MCF 10A (cell line): ENCODE results near the gene SOX6. TPM values are rescaled to one million over a fixed set of nuclear protein-coding genes. Genes with fewer than 3 reads are reported as not detected.

Experiments
- BruUV-seq: library from RNA; stranded (reverse); fragments of 400-500 nt; replicated peaks from 2 replicates; lab custom pipeline; 2021; lab: Mats Ljungman, UMichigan
- CTCF ChIA-PET: fragments of 300-600 bp; sonication (Branson Sonifier 250); formaldehyde crosslinking; extraction: SDS; loops from one replicate; lab custom pipeline; 2021; ENCODE audit warnings: antibody characterized with exemption, inconsistent platforms; lab: Yijun Ruan, JAX
- POLR2A ChIA-PET: fragments of 300-600, 350-650 bp; sonication (Branson Sonifier 250); formaldehyde crosslinking; extraction: SDS; loops from one replicate; lab custom pipeline; 2020; ENCODE audit warnings: antibody characterized with exemption, inconsistent platforms; lab: Yijun Ruan, JAX
- DNase-seq: peaks from one replicate; pipeline ENCODE4 v3.0.0-alpha.2; 2018; ENCODE audit not compliant: unreplicated experiment
- H3K27ac Mint-ChIP-seq: one replicate; pipeline ENCODE4 v1.8.0; 2022; ENCODE audit warnings: mild to moderate bottlenecking, low read depth, mixed read lengths; ENCODE audit not compliant: unreplicated experiment
- H3K27me3 Mint-ChIP-seq: one replicate; pipeline ENCODE4 v1.8.0; 2022; ENCODE audit warnings: mixed read lengths; ENCODE audit not compliant: insufficient read depth, unreplicated experiment
- H3K36me3 Mint-ChIP-seq: one replicate; pipeline ENCODE4 v1.8.0; 2022; ENCODE audit warnings: mild to moderate bottlenecking, moderate library complexity, mixed read lengths; ENCODE audit not compliant: insufficient read depth, unreplicated experiment
- H3K4me1 Mint-ChIP-seq: one replicate; pipeline ENCODE4 v1.8.0; 2022; ENCODE audit warnings: mixed read lengths; ENCODE audit not compliant: insufficient read depth, unreplicated experiment
- H3K4me3 Mint-ChIP-seq: one replicate; pipeline ENCODE4 v1.8.0; 2022; ENCODE audit warnings: mild to moderate bottlenecking, moderate library complexity, mixed read lengths; ENCODE audit not compliant: unreplicated experiment
- H3K9me3 Mint-ChIP-seq: one replicate; pipeline ENCODE4 v1.8.0; 2022; ENCODE audit warnings: mixed read lengths; ENCODE audit not compliant: unreplicated experiment
- intact Hi-C: fragments of 100-400 bp; cut with micrococcal nuclease; formaldehyde crosslinking; loops from 2 replicates; pipeline ENCODE4 v1.14.1; 2022
- total RNA-seq: library from RNA; stranded (reverse); gene quantifications from 2 replicates; pipeline ENCODE4 v1.2.3, GENCODE V29; 2022
- TF ChIP-seq, protein P1 (sequence below): fragments of 200-600 bp; IDR thresholded peaks from one replicate; pipeline ENCODE4 v1.8.0; 2022; ENCODE audit warnings: antibody characterized with exemption, mild to moderate bottlenecking; ENCODE audit not compliant: unreplicated experiment

Gene SOX6
- total RNA-seq, 1 experiment from 2014 or later, result 6.4 TPM

DNA sequence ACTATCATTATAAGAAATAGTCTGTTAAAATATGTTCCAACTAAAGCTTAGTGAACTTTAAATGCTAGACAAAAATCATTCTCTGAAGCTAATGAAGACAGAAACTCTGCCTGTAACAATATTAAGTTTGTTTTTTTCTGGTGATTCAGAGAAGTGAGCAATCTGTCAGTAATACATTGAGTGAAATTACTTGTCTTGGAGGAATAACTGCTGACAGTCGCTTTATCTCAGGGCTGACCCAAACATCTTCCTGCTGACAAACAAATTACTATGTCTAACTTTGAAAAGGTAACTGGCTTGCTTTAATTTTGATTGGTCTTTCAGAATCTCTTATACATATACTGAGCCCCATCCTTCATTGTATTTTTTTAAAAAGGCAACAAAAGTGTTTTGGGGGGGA, 264.5 kb downstream of the SOX6 start:
- Mint-ChIP-seq H3K4me1 (peaks cover 5% of the 10 kb centered on the region), H3K36me3 (no peaks in the 10 kb centered on the region), H3K27me3 (no peaks in the 10 kb centered on the region), H3K27ac (no peak overlapping the region), H3K9me3 (no peaks in the 10 kb centered on the region), H3K4me3 (no peak overlapping the region)
- POLR2A ChIA-PET, result interaction anchor here (0.7 to 1.3 kb wide), 4 partner anchors 90 to 514 kb away, joined by 3 to 4 read pairs (median 3); no protein-coding TSS in a partner anchor
- DNase-seq, result no peak
- CTCF ChIA-PET, result interaction anchor here (1.3 kb wide), 1 partner anchor 14 kb away, joined by 3 read pairs; no protein-coding TSS in a partner anchor
- BruUV-seq, result no TSS peak
- intact Hi-C loops, result no loop called here
- TF ChIP-seq, protein P1, sequence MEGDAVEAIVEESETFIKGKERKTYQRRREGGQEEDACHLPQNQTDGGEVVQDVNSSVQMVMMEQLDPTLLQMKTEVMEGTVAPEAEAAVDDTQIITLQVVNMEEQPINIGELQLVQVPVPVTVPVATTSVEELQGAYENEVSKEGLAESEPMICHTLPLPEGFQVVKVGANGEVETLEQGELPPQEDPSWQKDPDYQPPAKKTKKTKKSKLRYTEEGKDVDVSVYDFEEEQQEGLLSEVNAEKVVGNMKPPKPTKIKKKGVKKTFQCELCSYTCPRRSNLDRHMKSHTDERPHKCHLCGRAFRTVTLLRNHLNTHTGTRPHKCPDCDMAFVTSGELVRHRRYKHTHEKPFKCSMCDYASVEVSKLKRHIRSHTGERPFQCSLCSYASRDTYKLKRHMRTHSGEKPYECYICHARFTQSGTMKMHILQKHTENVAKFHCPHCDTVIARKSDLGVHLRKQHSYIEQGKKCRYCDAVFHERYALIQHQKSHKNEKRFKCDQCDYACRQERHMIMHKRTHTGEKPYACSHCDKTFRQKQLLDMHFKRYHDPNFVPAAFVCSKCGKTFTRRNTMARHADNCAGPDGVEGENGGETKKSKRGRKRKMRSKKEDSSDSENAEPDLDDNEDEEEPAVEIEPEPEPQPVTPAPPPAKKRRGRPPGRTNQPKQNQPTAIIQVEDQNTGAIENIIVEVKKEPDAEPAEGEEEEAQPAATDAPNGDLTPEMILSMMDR, result no peak

GRCh38 chr11:16089481-16089880, 266.9 kb downstream of the SOX6 start:
- POLR2A ChIA-PET, result interaction anchor here (1.5 to 1.8 kb wide), 2 partner anchors 8 to 515 kb away, joined by 4 to 6 read pairs; no protein-coding TSS in a partner anchor
- Mint-ChIP-seq H3K9me3 (no peaks in the 10 kb centered on the region), H3K27ac (no peak overlapping the region), H3K27me3 (no peaks in the 10 kb centered on the region), H3K36me3 (no peaks in the 10 kb centered on the region), H3K4me3 (no peak overlapping the region), H3K4me1 (peaks cover 5% of the 10 kb centered on the region)
- TF ChIP-seq, protein P1, result no peak
- CTCF ChIA-PET, result interaction anchor here (0.7 to 1.2 kb wide), 4 partner anchors 10 to 524 kb away, joined by 3 to 4 read pairs (median 3); no protein-coding TSS in a partner anchor
- no TSS peak for BruUV-seq
- DNase-seq, result no peak
- intact Hi-C loops, result no loop called here

- Mint-ChIP-seq H3K27me3 (no peaks in the 10 kb centered on the region), H3K27ac (no peak overlapping the region), H3K4me3 (no peak overlapping the region), H3K4me1 (peaks cover 5% of the 10 kb centered on the region), H3K9me3 (no peaks in the 10 kb centered on the region), H3K36me3 (no peaks in the 10 kb centered on the region)
- no TSS peak for BruUV-seq
- intact Hi-C loops, result no loop called here
- ChIA-PET CTCF (interaction anchor here (0.7 to 1.2 kb wide), 3 partner anchors 9 to 525 kb away, joined by 3 to 4 read pairs (median 3); no protein-coding TSS in a partner anchor), POLR2A (interaction anchor here (0.9 to 1.5 kb wide), 2 partner anchors 9 to 516 kb away, joined by 3 to 6 read pairs; no protein-coding TSS in a partner anchor)
- DNase-seq, result no peak
- TF ChIP-seq, protein P1, result no peak
Measured at GRCh38 chr11:16088774-16089173, 267.6 kb downstream of the SOX6 start.

DNA sequence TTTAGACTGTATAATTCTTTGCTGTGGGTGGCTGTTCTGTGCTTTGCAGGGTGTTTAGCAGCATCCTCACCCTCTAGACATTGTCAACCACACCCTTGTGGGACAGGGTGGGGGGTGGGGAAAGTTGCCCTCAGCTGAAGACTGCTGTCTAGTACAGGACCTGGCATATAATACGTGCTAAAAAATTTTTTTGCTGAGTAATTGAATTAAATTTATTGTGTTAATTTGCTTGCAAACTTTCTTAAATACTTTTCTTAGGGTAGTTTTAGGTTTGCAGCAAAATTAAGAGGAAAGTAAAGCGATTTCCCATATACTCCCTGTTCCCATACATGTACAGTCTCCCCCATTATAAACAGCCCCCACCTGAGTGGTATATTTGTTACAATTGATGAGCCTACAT, 268.5 kb downstream of the SOX6 start:
- Mint-ChIP-seq H3K9me3 (no peaks in the 10 kb centered on the region), H3K36me3 (no peaks in the 10 kb centered on the region), H3K4me3 (no peak overlapping the region), H3K27me3 (no peaks in the 10 kb centered on the region), H3K4me1 (peaks cover 5% of the 10 kb centered on the region), H3K27ac (no peak overlapping the region)
- intact Hi-C loops, result no loop called here
- TF ChIP-seq, protein P1, result no peak
- BruUV-seq, result no TSS peak
- ChIA-PET POLR2A (no interaction called here), CTCF (no interaction called here)
- DNase-seq, result no peak
